ENCODE measurements around the gene FHIT.
"Not testable (repeated sequence)": the region's sequence is repeated elsewhere in the genome, so short reads cannot be mapped to it uniquely, and the experiment has no call there.

The FHIT gene

DNA sequence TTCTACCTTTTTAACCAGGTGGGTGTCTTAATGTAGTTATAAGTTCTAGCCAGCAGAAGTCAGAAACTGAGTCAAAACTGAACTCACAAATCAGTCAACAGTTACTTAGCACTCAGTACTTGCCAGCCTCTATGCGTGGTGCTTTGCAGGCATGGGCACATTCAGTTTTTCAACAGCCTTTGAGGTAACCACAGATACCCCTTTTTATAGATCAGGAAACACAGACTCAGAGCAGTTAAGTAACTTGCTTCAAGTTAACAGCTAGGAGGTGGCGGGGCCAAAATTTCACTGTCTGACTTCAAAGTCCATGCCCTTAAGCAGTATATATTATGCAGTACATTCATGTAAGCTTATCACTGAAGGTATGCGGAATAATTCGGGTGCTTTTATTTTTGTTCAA is 139.4 kb downstream of the FHIT start:
- no peak for DNase-seq (ENCODE audit: low read depth)

DNA sequence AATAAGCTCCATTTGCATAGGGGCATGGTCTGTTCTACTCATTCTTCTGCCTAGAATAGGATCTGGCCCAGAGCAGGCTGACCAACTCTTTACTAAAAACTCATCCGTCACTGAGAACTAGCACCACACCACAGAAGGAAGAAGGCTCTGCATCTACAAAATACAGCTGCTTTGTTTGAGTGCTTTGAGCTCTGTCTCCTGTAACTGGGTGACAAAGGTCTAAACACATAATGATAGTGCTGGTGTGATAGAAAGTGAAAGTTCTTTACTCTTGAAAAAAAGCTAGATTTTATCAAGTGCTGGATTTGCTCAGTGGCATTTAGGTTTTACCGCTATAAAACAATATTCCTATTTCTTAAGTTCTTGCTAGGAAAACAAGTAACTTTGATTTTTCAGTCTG is 140.7 kb downstream of the FHIT start:
- no peak for DNase-seq (ENCODE audit: low read depth)

DNA sequence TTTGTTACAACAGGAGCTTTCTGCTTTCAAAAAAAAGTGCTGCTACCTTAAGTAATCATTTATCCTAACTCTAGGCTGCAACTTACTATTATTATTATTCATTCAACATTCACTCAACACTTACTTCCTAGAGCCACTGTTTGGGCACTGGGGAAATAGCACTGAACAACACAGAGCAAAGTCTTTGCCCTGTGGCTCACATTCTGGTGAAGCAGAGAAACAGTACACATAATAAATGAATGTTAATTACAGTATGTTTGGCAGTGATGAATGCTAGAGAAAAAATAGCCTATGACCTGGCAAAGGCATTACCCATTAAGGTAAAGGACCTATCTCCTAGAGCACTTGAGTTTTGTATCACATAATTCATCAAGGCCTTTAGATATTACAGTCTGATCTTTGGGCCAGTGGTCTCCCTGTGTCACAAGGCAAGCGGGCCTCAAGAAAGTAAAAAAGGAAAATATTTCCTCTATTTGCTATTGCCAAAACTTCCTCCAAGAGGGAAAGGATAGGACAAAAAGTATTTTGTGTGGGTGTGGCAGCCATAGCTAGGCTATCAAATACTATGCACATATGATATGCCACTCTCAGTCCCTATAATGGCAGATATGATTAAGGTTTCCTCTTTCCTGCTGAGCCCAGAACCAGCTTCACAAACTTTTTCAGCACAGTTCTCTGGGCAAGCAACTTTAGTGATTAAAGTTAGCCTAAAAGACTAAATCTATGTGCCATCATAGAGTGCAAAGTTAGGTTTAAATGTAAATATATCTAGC is 142.8 kb downstream of the FHIT start:
- DNase-seq (ENCODE audit: low read depth): no peak

DNA sequence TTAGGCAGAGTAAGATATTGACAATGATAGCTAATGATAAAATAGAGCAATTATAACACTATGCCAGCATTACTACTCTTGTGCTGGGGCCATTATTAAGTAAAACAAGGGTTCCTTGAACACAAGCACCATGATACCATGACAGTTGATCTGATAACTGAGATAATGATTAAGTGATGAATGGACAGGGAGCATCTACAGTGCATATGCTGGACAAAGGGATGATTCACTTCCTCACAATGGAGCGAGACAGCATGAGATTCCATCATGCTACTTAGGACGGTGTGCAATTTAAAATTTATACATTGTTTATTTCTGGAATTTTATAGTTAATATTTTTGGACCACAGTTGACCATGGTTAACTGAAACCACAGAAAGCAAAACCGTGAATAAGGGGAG is 156.6 kb downstream of the FHIT start:
- no peak for DNase-seq (ENCODE audit: low read depth)

DNA sequence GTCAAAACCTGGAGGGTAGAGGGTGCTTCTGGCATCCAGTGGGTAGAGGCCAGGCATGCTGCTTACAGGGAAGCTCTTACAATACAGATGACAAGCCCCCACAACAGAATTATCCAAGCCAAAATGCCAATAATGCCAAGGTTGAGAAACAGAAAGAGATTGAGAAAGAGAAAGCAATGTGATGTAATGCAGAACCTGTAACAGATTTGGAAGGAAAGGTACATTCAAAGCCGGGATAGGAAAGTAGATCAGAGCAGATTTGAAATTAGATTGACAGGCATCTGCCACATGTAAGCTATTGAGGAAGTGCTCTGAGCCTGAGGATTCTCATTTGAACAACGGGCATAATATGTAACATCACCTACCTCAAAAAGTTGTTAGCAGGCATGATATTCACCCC is 157.9 kb downstream of the FHIT start:
- no peak for DNase-seq (ENCODE audit: low read depth)

DNA sequence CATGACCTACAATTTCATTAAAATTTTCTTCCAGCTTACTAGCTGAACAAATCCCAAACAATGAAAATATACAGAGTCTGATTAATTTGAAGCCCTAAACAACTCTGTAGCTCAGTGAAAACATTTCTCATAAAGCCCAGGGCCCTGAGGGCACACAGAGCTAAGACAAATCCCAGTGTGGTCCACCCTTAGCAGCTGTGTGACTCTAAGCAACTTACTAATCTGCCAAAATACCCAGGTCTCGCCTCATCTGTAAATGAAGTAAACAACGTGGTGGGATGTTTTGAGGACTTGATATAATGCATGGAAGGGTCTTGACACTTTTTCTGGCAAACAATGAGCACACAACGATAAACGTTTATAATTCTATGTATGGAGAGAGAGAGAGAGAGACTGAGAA is 158.4 kb downstream of the FHIT start:
- no peak for DNase-seq (ENCODE audit: low read depth)

DNA sequence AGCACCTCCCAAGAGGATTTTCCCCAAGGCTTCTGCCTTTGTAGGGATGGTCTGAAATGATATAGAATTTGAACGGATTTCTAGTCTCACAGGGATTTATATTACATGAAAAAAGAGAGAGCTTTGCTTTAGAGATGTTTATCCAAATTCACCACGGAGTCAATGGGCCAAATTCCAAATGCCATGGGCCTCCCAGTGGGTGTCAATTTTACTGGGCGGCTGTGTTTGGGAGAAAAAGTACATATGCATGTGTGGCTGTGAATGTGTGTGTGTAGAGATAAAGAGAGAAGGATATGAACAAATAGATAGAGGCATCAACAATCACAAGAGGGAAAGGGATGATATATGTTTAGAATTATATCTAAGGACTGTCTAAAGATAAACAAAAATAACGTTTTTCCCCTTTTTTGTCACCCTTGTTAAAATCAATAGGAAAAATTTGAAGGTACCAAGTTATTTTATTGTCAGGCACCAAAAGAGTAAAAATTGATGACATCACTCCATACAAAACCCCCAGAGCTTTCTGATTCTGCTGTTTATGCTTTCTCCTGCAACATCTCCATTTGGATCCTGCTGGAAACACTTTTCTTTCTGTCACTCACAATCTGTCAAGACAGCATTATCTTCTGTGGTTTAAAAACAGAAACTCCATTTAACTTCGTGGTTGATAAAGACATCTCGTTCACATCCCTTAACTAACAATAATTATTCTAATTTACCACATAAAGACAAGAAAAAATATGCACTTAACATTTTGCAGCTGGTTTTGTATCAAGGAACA is 160.7 kb downstream of the FHIT start:
- no peak for DNase-seq (ENCODE audit: low read depth)

DNA sequence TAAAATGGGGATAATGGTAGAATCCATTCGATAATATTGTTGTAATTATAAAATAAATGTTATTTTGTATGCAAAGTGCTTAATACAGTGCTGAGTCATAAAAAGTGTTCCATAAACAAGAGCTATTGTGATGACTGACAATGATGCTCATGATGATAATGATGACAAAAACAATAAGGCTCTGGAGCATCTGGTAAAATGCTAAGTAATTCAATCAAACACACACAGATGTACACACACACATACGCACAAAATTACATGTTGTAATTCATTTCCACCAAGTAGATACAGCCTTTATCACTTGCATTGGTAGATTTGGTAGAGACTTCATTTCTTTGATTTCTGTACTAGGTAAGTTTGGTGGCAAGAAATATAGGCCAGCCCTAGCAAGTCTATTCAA is 163.8 kb downstream of the FHIT start:
- no peak for DNase-seq (ENCODE audit: low read depth)

DNA sequence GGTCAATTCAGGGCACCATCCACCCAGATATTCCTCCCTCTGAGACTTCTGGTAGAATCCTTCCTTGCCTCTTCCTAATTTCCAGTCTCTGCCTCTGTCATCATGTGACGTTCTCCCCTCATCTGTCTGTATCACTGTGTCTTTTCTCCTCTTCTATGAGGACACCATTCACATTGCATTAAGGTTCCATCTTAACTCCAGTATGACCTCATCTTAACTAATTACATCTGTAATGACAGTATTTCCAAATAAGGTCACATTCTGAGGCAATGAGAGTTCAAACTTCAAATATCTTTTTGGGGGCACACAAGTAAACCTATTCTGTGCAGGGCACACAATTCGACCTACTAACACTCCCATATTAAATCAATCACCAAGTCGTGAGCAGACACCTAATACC is 169.7 kb downstream of the FHIT start:
- no peak for DNase-seq (ENCODE audit: low read depth)

DNA sequence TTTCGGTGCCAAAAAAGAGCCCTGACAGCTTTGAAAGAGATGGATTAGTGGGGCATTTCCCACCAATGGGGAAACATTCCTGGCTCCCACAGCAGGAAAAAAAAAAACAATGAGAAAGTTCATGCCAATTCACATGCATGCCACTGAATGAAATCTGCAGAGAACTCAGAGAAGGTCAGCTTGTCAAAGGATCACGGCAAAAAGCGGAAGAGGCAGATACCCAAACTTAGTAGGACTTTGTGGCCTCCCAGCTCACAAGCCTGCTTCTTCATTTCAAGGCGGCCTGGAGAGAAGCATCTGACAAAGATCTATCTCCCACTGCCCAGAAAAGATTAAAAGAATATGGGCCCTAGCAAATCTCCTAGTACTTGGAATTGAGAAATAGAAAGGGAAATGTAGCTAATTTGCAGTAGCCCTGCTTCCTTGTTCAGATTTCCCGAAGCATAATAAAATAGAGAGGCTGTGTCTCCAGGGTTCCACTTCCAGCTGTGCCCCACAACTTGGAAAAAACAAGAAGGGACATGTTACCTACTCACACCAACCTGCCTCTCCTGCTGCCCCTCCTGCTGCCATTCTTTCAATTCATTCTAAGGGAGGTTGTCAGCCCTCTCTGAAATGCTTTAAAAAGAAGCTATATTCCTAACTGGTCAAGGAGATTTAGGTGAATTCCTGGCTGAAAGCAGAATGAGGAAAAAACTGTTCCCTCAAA is 170.4 kb downstream of the FHIT start:
- no peak for DNase-seq (ENCODE audit: low read depth)

DNA sequence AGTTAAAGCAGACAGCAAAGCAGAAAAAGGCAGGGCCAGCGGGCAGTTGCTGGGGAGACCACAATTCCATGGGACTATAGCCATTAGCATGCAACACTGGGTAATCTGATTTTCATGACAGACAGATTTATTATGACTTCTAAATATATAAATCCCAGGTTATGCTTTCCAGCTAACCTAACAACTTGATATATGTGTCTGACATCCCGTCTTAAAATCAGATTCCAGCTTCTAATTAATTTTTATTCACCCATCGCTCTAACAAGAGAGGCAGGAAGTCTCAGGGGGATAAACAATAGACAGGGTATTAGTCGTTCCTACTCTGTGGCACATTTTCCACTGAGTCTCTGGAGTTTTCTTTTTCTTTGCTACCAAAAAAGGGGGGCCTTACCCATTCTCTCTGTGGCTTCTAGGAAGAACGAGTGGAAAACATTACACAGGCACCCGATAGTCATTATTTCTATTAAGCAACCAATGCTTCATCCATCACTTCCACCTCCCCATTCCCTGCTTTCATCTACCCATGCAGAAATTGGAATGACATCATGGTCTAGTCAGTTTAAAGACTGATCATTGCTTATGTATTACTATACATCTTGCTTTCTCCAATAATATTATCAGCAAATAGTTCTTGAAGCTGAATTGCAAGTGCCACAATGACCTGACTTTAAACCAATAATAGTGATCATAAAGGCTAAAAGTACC is 173.1 kb downstream of the FHIT start:
- no peak for DNase-seq (ENCODE audit: low read depth)

DNA sequence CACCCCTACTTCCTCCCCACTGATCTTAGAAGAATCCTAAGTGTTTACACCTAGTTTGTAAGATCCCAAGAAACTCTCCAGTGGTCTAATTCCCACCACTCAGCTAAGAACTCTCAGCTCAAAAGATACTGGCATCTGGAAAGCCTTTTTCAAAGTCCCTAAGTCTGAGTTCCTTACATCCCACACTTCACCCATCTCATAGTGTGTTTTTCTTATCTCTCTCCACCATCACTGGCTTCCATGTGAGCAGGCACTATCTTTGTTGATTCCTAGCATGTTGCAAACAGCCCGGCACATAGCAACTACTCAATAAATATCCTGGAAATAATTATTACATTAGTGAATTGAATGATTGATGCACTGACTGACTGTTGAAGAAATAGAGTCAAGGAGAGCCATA is 173.7 kb downstream of the FHIT start:
- no peak for DNase-seq (ENCODE audit: low read depth)

DNA sequence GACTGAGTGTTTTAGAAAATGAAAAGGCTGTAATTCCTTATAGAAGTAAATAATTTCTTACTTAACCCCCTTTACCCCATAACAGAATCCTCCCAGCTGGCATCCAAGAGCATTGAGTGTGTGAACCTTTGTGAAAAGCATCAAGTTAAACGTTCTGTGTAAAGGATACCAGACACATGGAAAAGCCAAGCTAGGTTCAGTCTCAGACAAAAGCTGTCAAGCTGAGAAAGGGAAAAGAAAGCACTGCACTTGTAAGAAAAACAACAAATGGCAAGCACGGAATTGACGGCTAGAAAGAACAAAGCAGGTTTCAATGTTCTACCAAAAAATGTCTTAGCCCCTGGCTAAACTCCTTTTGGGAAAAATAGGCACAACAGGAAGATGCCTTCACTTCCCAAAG is 176.5 kb downstream of the FHIT start:
- no peak for DNase-seq (ENCODE audit: low read depth)

DNA sequence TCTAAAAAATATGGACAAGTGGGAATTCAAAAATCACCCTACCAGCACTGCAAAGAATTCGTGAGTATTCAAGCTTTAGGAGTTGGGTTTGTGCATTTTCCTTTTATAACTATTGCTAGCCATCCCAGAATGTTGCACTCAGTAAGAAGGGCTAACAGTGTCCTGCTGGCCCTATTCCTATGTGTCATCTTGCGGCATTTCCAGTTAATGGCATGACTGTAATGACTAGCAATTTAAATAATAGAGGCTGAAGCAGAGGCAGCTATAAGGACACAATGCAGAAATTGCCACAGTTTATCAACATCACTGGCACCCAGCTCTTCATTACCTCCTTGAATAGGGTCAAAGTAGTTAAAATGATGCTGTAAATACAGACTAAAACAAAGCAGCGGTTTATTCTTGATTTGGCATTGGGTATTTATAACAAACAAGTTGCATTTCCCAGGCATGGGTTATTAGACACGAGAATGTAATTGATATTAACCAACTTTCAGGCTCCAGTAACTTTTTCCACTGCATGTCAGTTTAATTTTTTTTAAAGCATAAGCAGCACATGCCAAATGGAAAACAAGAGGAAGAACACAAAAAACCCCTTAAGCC is 177.6 kb downstream of the FHIT start:
- no peak for DNase-seq (ENCODE audit: low read depth)

DNA sequence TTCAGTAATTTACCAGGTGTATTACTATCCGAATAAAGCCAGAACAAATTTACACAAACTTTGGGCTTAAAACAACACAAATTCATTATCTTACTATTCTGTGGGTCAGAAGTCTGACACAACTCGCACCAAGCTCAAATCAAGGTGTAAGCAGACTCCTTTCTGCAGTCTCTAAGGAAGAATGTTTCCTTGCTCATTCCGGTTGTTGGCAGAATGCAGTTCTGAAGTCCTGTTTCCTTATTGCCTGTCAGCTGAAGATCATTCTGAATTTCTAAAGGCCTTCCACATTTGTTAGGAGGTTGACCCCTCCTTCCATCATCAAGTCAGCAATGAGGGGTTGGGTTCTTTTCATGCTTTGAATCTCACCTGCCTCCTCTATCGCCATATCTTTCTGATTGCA is 183.2 kb downstream of the FHIT start:
- DNase-seq (ENCODE audit: low read depth): no peak

DNA sequence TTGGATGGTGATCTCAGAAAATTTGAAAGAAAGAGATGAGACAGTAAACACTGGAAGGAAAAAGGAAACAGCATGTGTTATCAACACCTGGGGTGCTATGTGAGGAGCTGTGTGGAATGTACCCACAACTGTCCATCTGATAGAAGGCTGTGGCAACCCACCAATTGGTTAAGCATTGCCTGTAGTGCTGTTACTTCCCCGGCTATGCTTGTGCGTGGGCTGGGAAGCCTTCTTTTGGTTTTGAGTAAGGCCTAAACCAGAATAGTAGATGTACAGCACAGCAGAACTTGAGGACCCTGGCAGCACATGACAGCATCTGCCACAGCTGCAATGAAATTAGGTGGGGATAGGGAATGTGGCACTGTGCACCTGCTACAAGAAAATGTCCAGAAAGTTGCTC is 184.5 kb downstream of the FHIT start:
- DNase-seq (ENCODE audit: low read depth): no peak

DNA sequence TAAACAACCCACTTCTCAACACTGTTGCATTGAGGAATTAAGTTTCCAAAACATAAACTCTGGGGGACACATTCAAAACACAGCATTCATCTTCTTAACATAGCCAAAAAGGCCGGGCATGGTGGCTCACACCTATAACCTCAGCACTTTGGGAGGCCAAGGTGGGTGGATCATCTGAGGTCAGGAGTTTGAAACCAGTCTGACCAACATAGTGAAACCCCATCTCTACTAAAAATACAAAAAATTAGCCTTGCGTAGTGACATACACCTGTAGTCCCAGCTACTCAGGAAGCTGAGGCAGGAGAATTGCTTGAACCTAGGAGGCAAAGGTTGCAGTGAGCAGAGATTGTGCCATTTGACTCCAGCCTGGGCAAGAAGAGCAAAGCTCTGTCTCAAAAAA is 185.0 kb downstream of the FHIT start:
- DNase-seq (ENCODE audit: low read depth): not testable (repeated sequence)

DNA sequence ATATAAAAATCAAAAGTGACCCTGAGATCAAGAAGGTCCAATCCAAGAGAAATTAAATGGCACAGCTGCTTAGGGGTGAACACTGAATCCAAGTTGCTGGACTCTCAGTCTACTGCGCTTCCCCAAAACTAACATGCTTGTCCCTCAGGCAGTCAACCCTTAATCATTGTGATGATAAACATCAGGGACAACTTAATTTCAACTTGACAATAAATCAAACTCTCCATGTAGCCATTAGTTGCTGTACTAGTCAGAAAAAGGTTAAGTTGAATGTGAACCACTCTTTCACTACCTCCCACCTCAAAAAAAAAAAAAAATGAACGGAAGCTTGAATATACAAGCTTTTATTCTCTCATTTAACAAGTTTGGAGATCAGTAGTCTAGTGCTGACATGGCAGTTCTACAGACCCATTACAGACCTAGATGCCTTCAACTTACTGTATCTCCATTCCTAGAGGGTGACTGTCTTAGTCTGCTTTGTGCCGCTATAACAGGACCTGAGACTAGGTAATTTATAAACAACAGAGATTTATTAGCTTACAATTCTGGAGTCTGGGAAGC is 185.7 kb downstream of the FHIT start:
- DNase-seq (ENCODE audit: low read depth): no peak

DNA sequence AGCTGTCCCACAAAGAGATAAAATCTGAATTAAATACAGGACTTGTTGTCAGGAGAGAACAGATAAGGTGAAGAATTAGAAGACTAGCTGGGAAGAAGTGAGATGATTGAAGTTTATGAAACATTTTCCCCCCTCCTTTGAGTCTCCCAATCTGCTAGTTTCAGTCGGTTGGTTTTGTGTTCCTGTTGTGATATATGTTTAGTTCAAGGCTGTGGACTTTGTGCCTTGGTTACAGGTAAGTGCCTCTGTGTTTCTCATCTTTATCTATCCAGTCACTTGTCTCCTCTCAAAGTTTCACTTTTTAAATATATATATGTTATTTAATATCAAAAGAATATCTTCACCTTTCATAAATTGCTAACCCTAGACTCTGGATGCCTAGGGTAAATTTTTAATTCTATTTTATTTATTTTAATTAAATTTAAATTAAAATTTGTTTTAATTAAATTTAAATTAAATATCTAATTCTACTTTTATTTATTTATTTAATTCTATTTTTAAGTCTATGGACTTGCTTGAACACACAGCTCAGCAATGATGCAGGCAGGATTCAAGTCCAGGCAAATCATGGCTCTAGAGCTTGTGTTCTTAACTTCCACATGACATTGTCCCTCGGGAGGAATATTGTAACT is 190.0 kb downstream of the FHIT start:
- no peak for DNase-seq (ENCODE audit: low read depth)

DNA sequence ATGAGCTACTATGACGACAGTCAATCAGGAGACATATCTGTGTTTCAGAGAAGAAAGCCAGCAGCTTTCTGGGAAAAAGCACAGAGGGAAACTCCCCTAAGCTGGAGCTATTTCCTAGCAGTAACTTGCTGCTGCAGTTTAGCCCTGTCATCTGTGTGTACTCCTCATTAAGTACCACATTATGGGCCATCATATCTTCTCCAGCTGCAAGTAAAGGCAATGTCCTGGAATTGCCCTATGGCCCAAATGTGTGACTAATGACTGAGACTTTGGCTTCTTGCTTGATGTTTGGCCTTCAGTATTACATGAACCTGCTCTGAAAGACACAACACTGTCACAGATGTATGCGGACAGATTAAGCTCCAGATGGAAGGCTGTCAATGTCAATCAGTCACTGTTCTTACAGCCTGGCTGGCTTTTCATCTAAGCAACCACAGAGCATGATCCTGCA is 190.8 kb downstream of the FHIT start:
- no peak for DNase-seq (ENCODE audit: low read depth)

DNA sequence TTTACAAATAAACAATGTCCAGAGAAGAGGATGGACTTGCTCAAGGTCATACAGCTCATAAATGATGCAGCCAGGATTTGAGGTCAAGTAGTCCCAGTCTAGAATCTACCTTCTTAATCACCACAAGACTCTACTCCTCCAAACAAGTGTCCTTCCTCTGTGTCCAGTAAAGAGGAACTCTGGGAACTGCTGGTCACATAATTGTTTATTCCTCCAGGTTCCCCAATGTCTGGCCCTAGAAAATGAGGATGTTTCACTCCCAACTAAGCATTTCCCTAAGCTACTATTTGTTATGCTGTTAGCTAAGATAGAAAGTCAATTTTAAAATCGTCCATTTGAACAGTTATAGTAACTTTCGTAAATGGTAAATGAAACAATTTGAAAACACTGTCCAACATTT is 192.4 kb downstream of the FHIT start:
- DNase-seq (ENCODE audit: low read depth): no peak

All from amniotic epithelial cell (primary cell).